HepG2 (cell line): ENCODE measurements around the gene FLACC1. TPM values are rescaled to one million over a fixed set of nuclear protein-coding genes. Genes with fewer than 3 reads are reported as not detected.

Experiments used
- ATAC-seq: fragments of 200-7000 bp; cut with Tn5 transposase; 3 replicates; pipeline ENCODE4 v1.9.1; 2020; ENCODE audit warnings: mild to moderate bottlenecking, moderate library complexity
- BruUV-seq: library from RNA; stranded (reverse); fragments of 400-500 nt; replicated peaks from 2 replicates; lab custom pipeline; 2021; lab: Mats Ljungman, UMichigan
- CTCF ChIA-PET: fragments of 300-600 bp; formaldehyde crosslinking; extraction: SDS; loops from one replicate; lab custom pipeline; 2021; ENCODE audit warnings: low total read pairs, inconsistent platforms, low intra/inter-chr PET ratio; lab: Yijun Ruan, JAX
- POLR2A ChIA-PET: fragments of 350-600 bp; sonication (Branson Sonifier 250); formaldehyde crosslinking; loops from one replicate; lab custom pipeline; 2020; ENCODE audit warnings: antibody characterized with exemption, inconsistent platforms; lab: Yijun Ruan, JAX
- DNase-seq: peaks from one replicate; pipeline ENCODE4 v3.0.0-alpha.2; 2015; ENCODE audit warnings: low spot score
- FAIRE-seq: peaks from 3 replicates; lab custom pipeline; 2011; peaks lifted over from hg19 to GRCh38; lab: Jason Lieb, UNC
- H2AFZ ChIP-seq: one replicate; pipeline ENCODE4 v1.6.1; 2011; ENCODE audit warnings: low read length, inconsistent platforms
- H3K27ac ChIP-seq: fragments of 300-600 bp; 3 replicates; pipeline ENCODE4 v1.8.0; 2011; ENCODE audit warnings: mixed run types, mild to moderate bottlenecking, mixed read lengths, low read length, inconsistent platforms; ENCODE audit not compliant: insufficient read depth; ENCODE audit errors: extremely low read length
- H3K27me3 ChIP-seq, 2 experiments: fragments of 200-600 bp in 1 of 2; 2 replicates in 1 of 2; 3 replicates in 1 of 2; pipeline versions ENCODE4 v1.6.0 to v1.8.0; 2011; ENCODE audit warnings: low read length in 2 of 2, mild to moderate bottlenecking in 2 of 2, moderate library complexity in 2 of 2, inconsistent platforms in 1 of 2; ENCODE audit not compliant: insufficient read depth in 2 of 2, control insufficient read depth in 1 of 2
- H3K36me3 ChIP-seq, 2 experiments: fragments of 200-600 bp in 1 of 2; replicated peaks in 1 of 2; 2 replicates in 1 of 2; 3 replicates in 1 of 2; pipeline versions ENCODE4 v1.5.1 to v1.8.0; 2011; ENCODE audit warnings: low read length in 2 of 2, inconsistent platforms in 1 of 2; ENCODE audit not compliant: insufficient read depth in 2 of 2, control insufficient read depth in 1 of 2
- H3K4me1 ChIP-seq: 2 replicates; pipeline ENCODE4 v1.5.1; 2012; ENCODE audit warnings: low read length, inconsistent platforms; ENCODE audit not compliant: insufficient read depth
- H3K4me2 ChIP-seq: 2 replicates; pipeline ENCODE4 v1.6.0; 2011; ENCODE audit warnings: low read depth, low read length, inconsistent platforms
- H3K4me3 ChIP-seq, 3 experiments: fragments of 200-600 bp in 1 of 3; sonication (generic), shearing (Covaris generic) in 1 of 3; replicated peaks in 1 of 3; 2 replicates each; pipeline ENCODE4 v1.5.1; 2011 to 2016; ENCODE audit warnings: low read length in 3 of 3, inconsistent platforms in 2 of 3, low read depth in 2 of 3, mild to moderate bottlenecking in 2 of 3, control low read depth in 1 of 3, mixed read lengths in 1 of 3; ENCODE audit not compliant: insufficient read depth in 1 of 3
- H3K79me2 ChIP-seq: one replicate; pipeline ENCODE4 v1.6.1; 2011; ENCODE audit warnings: low read length, inconsistent platforms; ENCODE audit not compliant: insufficient read depth
- H3K9ac ChIP-seq: 2 replicates; pipeline ENCODE4 v1.6.0; 2011; ENCODE audit warnings: mild to moderate bottlenecking, low read depth, low read length, inconsistent platforms; ENCODE audit not compliant: insufficient read depth
- H3K9me3 ChIP-seq: 2 replicates; pipeline ENCODE4 v1.5.1; 2012; ENCODE audit warnings: mild to moderate bottlenecking, low read length
- H4K20me1 ChIP-seq: 2 replicates; pipeline ENCODE4 v1.6.0; 2011; ENCODE audit warnings: inconsistent platforms, mild to moderate bottlenecking, low read length, moderate library complexity; ENCODE audit not compliant: insufficient read depth
- KDM3A ChIP-seq: IDR thresholded peaks from 2 replicates; pipeline ENCODE4 v1.6.1; 2018; ENCODE audit warnings: low read depth, missing compliant biosample characterization
- PPARG ChIP-seq: conservative IDR thresholded peaks from 2 replicates; pipeline ENCODE4 v1.6.1; 2016; ENCODE audit warnings: missing biosample characterization, missing genetic modification reagents
- whole genome bisulfite sequencing: methylation state at CpG from one replicate; pipeline ENCODE4 v1.1.6; 2017; ENCODE audit warnings: low lambda C conversion rate; 5-methylcytosine and 5-hydroxymethylcytosine counted together
- in situ Hi-C: cut with HindIII; loops from 2 replicates; pipeline ENCODE4 v1.10.0; 2017; ENCODE audit warnings: low pct_unique_long_range_greater_than_20kb; ENCODE audit not compliant: extremely low pct_ligation_motif_present
- intact Hi-C: fragments of 100-400 bp; cut with micrococcal nuclease; formaldehyde crosslinking; loops from one replicate; pipeline ENCODE4 v1.10.0; 2022; ENCODE audit not compliant: unreplicated experiment
- polyA plus RNA-seq, 8 experiments: library from polyadenylated mRNA; depleted of rRNA in 3 of 8; stranded (reverse) in 7 of 8; unstranded in 1 of 8; fragments of >200 nt; fragmentation: Illumina TruSeq in 4 of 8; extraction: Trizol in 4 of 8; gene quantifications; 2 replicates each; pipeline versions ENCODE4 v1.2.1 to v1.2.3, GENCODE V29; 2011 to 2016; ENCODE audit warnings: low read depth in 4 of 8, missing spikeins in 1 of 8, mixed read lengths in 1 of 8; ENCODE audit not compliant: insufficient read depth in 1 of 8
- total RNA-seq, 5 experiments: library from RNA; depleted of rRNA; stranded (reverse); fragments of >200 nt; fragmentation: Illumina TruSeq; extraction: Trizol; gene quantifications; 2 replicates each; pipeline ENCODE4 v1.2.3, GENCODE V29; 2016; ENCODE audit warnings: low read depth in 1 of 5
- TF ChIP-seq, protein P1 (sequence below): sonication (generic); formaldehyde crosslinking; IDR thresholded peaks from 2 replicates; pipeline ENCODE4 v1.5.0; 2020; ENCODE audit warnings: mild to moderate bottlenecking, missing genetic modification reagents, moderate library complexity
- TF ChIP-seq, protein P2 (sequence below): sonication (generic); formaldehyde crosslinking; IDR thresholded peaks from 2 replicates; pipeline ENCODE4 v1.4.0; 2020; ENCODE audit warnings: missing genetic modification reagents
- TF ChIP-seq, protein P3 (sequence below): IDR thresholded peaks from 2 replicates; pipeline ENCODE4 v1.6.1; 2016; ENCODE audit warnings: missing genetic modification reagents, missing compliant biosample characterization

The FLACC1 gene
- total and polyA plus RNA-seq, 2 of the 13 experiments (the other 11 are each of a cell fraction or from before 2014, with no cell fraction given): 0.35 to 0.59 TPM

DNA sequence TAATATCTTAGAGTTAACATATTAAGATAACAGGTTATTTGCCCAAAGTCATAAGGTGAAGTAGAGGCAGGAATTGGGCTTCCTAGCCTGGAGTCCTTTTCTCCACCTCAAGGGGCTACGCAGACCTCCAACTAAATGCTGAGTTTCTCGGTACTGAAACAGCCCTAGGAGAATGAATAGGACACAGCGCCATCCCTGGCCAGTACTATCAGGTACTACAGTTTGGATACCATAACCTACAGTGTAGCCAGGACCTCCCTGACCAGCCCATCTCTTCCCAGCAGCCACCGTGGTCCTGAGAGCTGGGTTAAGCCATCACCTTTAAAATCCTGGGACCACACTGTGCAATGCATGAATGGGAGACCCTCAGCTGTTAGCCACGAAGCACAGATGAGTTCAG is 81.2 kb downstream of the FLACC1 start:
- FAIRE-seq (no peak), ATAC-seq (peak; percentile 76), DNase-seq (no peak)
- Histone ChIP-seq H3K27ac (no peak overlapping the region), H2AFZ (no peak overlapping the region), H3K9me3 (no peaks in the 10 kb centered on the region), H3K79me2 (no peaks in the 10 kb centered on the region), H3K9ac (no peak overlapping the region), H3K36me3 (peaks cover 18 to 72% of the 10 kb centered on the region in 2 experiments), H3K4me2 (no peak overlapping the region), H3K4me3 (no peak overlapping the region), H3K4me1 (0 out of 2 replicates have a peak, but pooled peaks cover 5% of the 10 kb centered on the region)
- no TSS peak for BruUV-seq
- intact Hi-C loops: no loop called here
- 91% methylated on average over 5 of the region's 5 CpGs for WGBS
- in situ Hi-C loops: no loop called here
- no peak for TF ChIP-seq PPARG (CRISPR knock-in tag)
- TF ChIP-seq, protein P1, sequence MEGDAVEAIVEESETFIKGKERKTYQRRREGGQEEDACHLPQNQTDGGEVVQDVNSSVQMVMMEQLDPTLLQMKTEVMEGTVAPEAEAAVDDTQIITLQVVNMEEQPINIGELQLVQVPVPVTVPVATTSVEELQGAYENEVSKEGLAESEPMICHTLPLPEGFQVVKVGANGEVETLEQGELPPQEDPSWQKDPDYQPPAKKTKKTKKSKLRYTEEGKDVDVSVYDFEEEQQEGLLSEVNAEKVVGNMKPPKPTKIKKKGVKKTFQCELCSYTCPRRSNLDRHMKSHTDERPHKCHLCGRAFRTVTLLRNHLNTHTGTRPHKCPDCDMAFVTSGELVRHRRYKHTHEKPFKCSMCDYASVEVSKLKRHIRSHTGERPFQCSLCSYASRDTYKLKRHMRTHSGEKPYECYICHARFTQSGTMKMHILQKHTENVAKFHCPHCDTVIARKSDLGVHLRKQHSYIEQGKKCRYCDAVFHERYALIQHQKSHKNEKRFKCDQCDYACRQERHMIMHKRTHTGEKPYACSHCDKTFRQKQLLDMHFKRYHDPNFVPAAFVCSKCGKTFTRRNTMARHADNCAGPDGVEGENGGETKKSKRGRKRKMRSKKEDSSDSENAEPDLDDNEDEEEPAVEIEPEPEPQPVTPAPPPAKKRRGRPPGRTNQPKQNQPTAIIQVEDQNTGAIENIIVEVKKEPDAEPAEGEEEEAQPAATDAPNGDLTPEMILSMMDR (CRISPR knock-in tag): 0 out of 2 replicates have a peak, but pooled peaks have one; percentile 7
- TF ChIP-seq, all 625 proteins: peak for 1
- Histone ChIP-seq H3K27me3 (no peaks in the 10 kb centered on the region), H4K20me1 (no peaks in the 10 kb centered on the region)
- ChIA-PET POLR2A (no interaction called here), CTCF (no interaction called here)

DNA sequence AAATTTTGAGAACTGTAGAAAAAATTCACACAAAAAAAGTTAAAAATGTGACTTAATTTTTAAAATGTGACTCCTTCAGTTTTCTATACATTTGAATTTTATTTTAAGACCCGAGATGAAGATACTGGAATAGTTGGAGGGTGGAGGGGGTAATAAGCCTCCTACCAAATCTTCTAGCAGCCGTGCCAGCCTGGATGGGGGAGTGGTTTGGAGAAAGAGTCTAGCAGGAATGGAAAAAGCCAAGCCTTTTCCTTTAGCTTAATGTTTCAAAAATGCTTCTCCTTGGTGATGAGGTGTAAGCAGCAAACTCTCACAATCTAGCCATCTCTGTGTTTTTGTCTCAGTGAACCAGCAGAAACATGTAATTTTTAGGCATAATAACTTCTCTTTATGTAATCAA is 82.1 kb downstream of the FLACC1 start:
- Histone ChIP-seq H3K79me2 (no peaks in the 10 kb centered on the region), H3K9me3 (no peaks in the 10 kb centered on the region), H3K4me3 (no peak overlapping the region), H3K36me3 (peaks cover 18 to 77% of the 10 kb centered on the region in 2 experiments), H4K20me1 (no peaks in the 10 kb centered on the region), H3K27me3 (no peaks in the 10 kb centered on the region), H2AFZ (no peak overlapping the region), H3K4me1 (0 out of 2 replicates have a peak, but pooled peaks cover 5% of the 10 kb centered on the region), H3K9ac (no peak overlapping the region), H3K27ac (no peak overlapping the region), H3K4me2 (no peak overlapping the region)
- POLR2A ChIA-PET: no interaction called here
- 96% methylated on average over 2 of the region's 2 CpGs for WGBS
- TSS peak; percentile 22 for BruUV-seq
- CTCF ChIA-PET: no interaction called here
- FAIRE-seq: no peak
- intact Hi-C loops (no loop called here), in situ Hi-C loops (no loop called here)
- TF ChIP-seq, protein P2, sequence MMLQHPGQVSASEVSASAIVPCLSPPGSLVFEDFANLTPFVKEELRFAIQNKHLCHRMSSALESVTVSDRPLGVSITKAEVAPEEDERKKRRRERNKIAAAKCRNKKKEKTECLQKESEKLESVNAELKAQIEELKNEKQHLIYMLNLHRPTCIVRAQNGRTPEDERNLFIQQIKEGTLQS (CRISPR knock-in tag): no peak
- no peak for TF ChIP-seq KDM3A (CRISPR knock-in tag)
- TF ChIP-seq, protein P3, sequence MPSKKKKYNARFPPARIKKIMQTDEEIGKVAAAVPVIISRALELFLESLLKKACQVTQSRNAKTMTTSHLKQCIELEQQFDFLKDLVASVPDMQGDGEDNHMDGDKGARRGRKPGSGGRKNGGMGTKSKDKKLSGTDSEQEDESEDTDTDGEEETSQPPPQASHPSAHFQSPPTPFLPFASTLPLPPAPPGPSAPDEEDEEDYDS (CRISPR knock-in tag): no peak
- ATAC-seq: no peak
- DNase-seq: no peak
